Midbrain (tissue), 1 donor: ENCODE measurements around the gene AFF1.
"Not testable (repeated sequence)": the region's sequence is repeated elsewhere in the genome, so short reads cannot be mapped to it uniquely, and the experiment has no call there.

Experiments
- DNase-seq: peaks from one replicate; lab custom pipeline; 2025; lab: John Stamatoyannopoulos, UW

The AFF1 gene

GRCh38 chr4:87011340-87012034, 76.7 kb downstream of the AFF1 start:
- no peak for DNase-seq

- no peak for DNase-seq
Measured at GRCh38 chr4:87012265-87012953, 77.6 kb downstream of the AFF1 start.

GRCh38 chr4:87012954-87013308, 78.1 kb downstream of the AFF1 start:
- DNase-seq: not testable (repeated sequence)

GRCh38 chr4:87014284-87014782, 79.5 kb downstream of the AFF1 start:
- DNase-seq: no peak

- DNase-seq: no peak
Measured at GRCh38 chr4:87015416-87015815, 80.6 kb downstream of the AFF1 start.

- no peak for DNase-seq
Measured at GRCh38 chr4:87017580-87018342, 83.0 kb downstream of the AFF1 start.

- DNase-seq: no peak
Measured at GRCh38 chr4:87018753-87019152, 83.9 kb downstream of the AFF1 start.

GRCh38 chr4:87019246-87019791, 84.5 kb downstream of the AFF1 start:
- DNase-seq: no peak

- DNase-seq: no peak
Measured at GRCh38 chr4:87019898-87020297, 85.1 kb downstream of the AFF1 start.

- DNase-seq: no peak
Measured at GRCh38 chr4:87024201-87024600, 89.4 kb downstream of the AFF1 start.

- DNase-seq: no peak
Measured at GRCh38 chr4:87025023-87025613, 90.3 kb downstream of the AFF1 start.

- no peak for DNase-seq
Measured at GRCh38 chr4:87025614-87026041, 90.8 kb downstream of the AFF1 start.

- DNase-seq: peak; percentile 26
Measured at GRCh38 chr4:87026800-87027495, 92.1 kb downstream of the AFF1 start.

- no peak for DNase-seq
Measured at GRCh38 chr4:87029356-87029755, 94.5 kb downstream of the AFF1 start.

- no peak for DNase-seq
Measured at GRCh38 chr4:87030124-87030523, 95.3 kb downstream of the AFF1 start.

- DNase-seq: peak; percentile 45
Measured at GRCh38 chr4:87030755-87031441, 96.1 kb downstream of the AFF1 start.

GRCh38 chr4:87031920-87032319, 97.1 kb downstream of the AFF1 start:
- peak; percentile 62 for DNase-seq

- DNase-seq: peak; percentile 24
Measured at GRCh38 chr4:87032884-87033533, 98.2 kb downstream of the AFF1 start.

GRCh38 chr4:87033902-87034301, 99.1 kb downstream of the AFF1 start:
- no peak for DNase-seq

GRCh38 chr4:87034527-87034926, 99.7 kb downstream of the AFF1 start:
- no peak for DNase-seq
